ENCODE data around the gene MYLK. TPM values are rescaled to one million over a fixed set of nuclear protein-coding genes. Genes with fewer than 3 reads are reported as not detected.

The MYLK gene
- total RNA-seq, 2 donors from 2014 or later: 30.5 to 85.1 TPM

GRCh38 chr3:123872621-123873020 is 11.5 kb downstream of the MYLK start:
- Histone ChIP-seq H3K4me1 (no peaks in the 10 kb centered on the region), H3K36me3 (no peaks in the 10 kb centered on the region), H3K27me3 (no peaks in the 10 kb centered on the region), H3K27ac (no peak overlapping the region), H3K4me3 (no peak overlapping the region), H3K9me3 (no peaks in the 10 kb centered on the region)
- TF ChIP-seq CTCF (IDR thresholded peaks at IDR 0.05): no peak
- no peak for DNase-seq (ENCODE audit: low spot score)

GRCh38 chr3:123871946-123872345 is 12.2 kb downstream of the MYLK start:
- Histone ChIP-seq H3K27ac (no peak overlapping the region), H3K9me3 (no peaks in the 10 kb centered on the region), H3K36me3 (no peaks in the 10 kb centered on the region), H3K4me3 (no peak overlapping the region), H3K4me1 (no peaks in the 10 kb centered on the region), H3K27me3 (no peaks in the 10 kb centered on the region)
- TF ChIP-seq CTCF (IDR thresholded peaks at IDR 0.05): no peak
- DNase-seq (ENCODE audit: low spot score): no peak

- DNase-seq (ENCODE audit: low spot score): no peak
- no peaks in the 10 kb centered on the region for H3K27me3 ChIP-seq
- no peaks in the 10 kb centered on the region for H3K36me3 ChIP-seq
These were observed 14.1 kb downstream of the MYLK start for GRCh38 chr3:123870033-123870432.

GRCh38 chr3:123869165-123869564 is 15.0 kb downstream of the MYLK start:
- H3K27ac ChIP-seq: no peak overlapping the region
- DNase-seq (ENCODE audit: low spot score): no peak
- TF ChIP-seq CTCF (IDR thresholded peaks at IDR 0.05): no peak

More at GRCh38 chr3:123870033-123870432, 14.1 kb downstream of the MYLK start:
- Histone ChIP-seq H3K9me3 (no peaks in the 10 kb centered on the region), H3K4me3 (no peak overlapping the region), H3K4me1 (no peaks in the 10 kb centered on the region), H3K27ac (no peak overlapping the region)
- TF ChIP-seq CTCF (IDR thresholded peaks at IDR 0.05): no peak

GRCh38 chr3:123864706-123865105 is 19.4 kb downstream of the MYLK start:
- no peaks in the 10 kb centered on the region for H3K27me3 ChIP-seq
- H3K9me3 ChIP-seq: no peaks in the 10 kb centered on the region
- no peak overlapping the region for H3K27ac ChIP-seq
- no peaks in the 10 kb centered on the region for H3K4me1 ChIP-seq
- no peak overlapping the region for H3K4me3 ChIP-seq
- H3K36me3 ChIP-seq: no peaks in the 10 kb centered on the region
- no peak for TF ChIP-seq CTCF (IDR thresholded peaks at IDR 0.05)
- DNase-seq (ENCODE audit: low spot score): no peak

More at GRCh38 chr3:123869165-123869564, 15.0 kb downstream of the MYLK start:
- Histone ChIP-seq H3K27me3 (no peaks in the 10 kb centered on the region), H3K9me3 (no peaks in the 10 kb centered on the region), H3K4me1 (no peaks in the 10 kb centered on the region), H3K4me3 (no peak overlapping the region), H3K36me3 (no peaks in the 10 kb centered on the region)

GRCh38 chr3:123862152-123862551 is 22.0 kb downstream of the MYLK start:
- Histone ChIP-seq H3K9me3 (no peaks in the 10 kb centered on the region), H3K4me1 (no peaks in the 10 kb centered on the region), H3K27ac (no peak overlapping the region), H3K36me3 (no peaks in the 10 kb centered on the region), H3K4me3 (no peak overlapping the region), H3K27me3 (no peaks in the 10 kb centered on the region)
- TF ChIP-seq CTCF (IDR thresholded peaks at IDR 0.05): no peak
- no peak for DNase-seq (ENCODE audit: low spot score)
